Measurements from ENCODE around the gene PAQR3.

PAQR3 gene

GRCh38 chr4:78938868-78939666, at the start of gene PAQR3:
PAQR3 (minus strand) TSS chr4:78939438; CDS start chr4:78939224, 214 bp downstream.
- peak; percentile 46 to 84 (median 61) for DNase-seq

GRCh38 chr4:78987683-78988082, 48.4 kb upstream of the PAQR3 start:
- no peak for DNase-seq

GRCh38 chr4:78984593-78984992, 45.4 kb upstream of the PAQR3 start:
- no peak for DNase-seq

- DNase-seq = no peak
Observed at GRCh38 chr4:78975865-78976264, 36.6 kb upstream of the PAQR3 start.

- no peak for DNase-seq
Observed at GRCh38 chr4:78971776-78972175, 32.5 kb upstream of the PAQR3 start.

GRCh38 chr4:78971326-78971725, 32.1 kb upstream of the PAQR3 start:
- DNase-seq = no peak

- no peak for DNase-seq
Observed at GRCh38 chr4:78962597-78963115, 23.4 kb upstream of the PAQR3 start.

- DNase-seq = no peak
Observed at GRCh38 chr4:78960926-78961325, 21.7 kb upstream of the PAQR3 start.

GRCh38 chr4:78956975-78957374, 17.7 kb upstream of the PAQR3 start:
- DNase-seq = no peak

- DNase-seq = no peak
Observed at GRCh38 chr4:78953769-78954666, 14.8 kb upstream of the PAQR3 start.

- DNase-seq = no peak
Observed at GRCh38 chr4:78953231-78953630, 14.0 kb upstream of the PAQR3 start.

GRCh38 chr4:78951862-78952472, 12.7 kb upstream of the PAQR3 start:
- DNase-seq = no peak

GRCh38 chr4:78949735-78950134, 10.5 kb upstream of the PAQR3 start:
- DNase-seq = no peak

GRCh38 chr4:78945651-78946179, 6.5 kb upstream of the PAQR3 start:
- DNase-seq = no peak

- no peak for DNase-seq
Observed at GRCh38 chr4:78944381-78944780, 5.1 kb upstream of the PAQR3 start.

- DNase-seq = no peak
Observed at GRCh38 chr4:78940752-78941151, 1.5 kb upstream of the PAQR3 start.

- no peak for DNase-seq
Observed at GRCh38 chr4:78939667-78940008, 400 bp upstream of the PAQR3 start.

GRCh38 chr4:78938474-78938867, 767 bp downstream of the PAQR3 start:
- no peak for DNase-seq

- DNase-seq = no peak
Observed at GRCh38 chr4:78937837-78938236, 1.4 kb downstream of the PAQR3 start.

- DNase-seq = no peak
Observed at GRCh38 chr4:78936989-78937388, 2.2 kb downstream of the PAQR3 start.

- no peak for DNase-seq
Observed at GRCh38 chr4:78930016-78930629, 9.1 kb downstream of the PAQR3 start.

- DNase-seq = no peak
Observed at GRCh38 chr4:78928835-78929234, 10.4 kb downstream of the PAQR3 start.

- DNase-seq = no peak
Observed at GRCh38 chr4:78926826-78927225, 12.4 kb downstream of the PAQR3 start.

Data from activated naive CD4-positive, alpha-beta T cell (primary cell).